HS-5 (cell line): ENCODE results near the gene NECAP2.
"Not testable (repeated sequence)": the region's sequence is repeated elsewhere in the genome, so short reads cannot be mapped to it uniquely, and the experiment has no call there.

Experiments used
- DNase-seq: peaks from one replicate; pipeline ENCODE4 v3.0.0-alpha.2; 2012; ENCODE audit warnings: low read depth

Gene NECAP2

GRCh38 chr1:16430606-16431005 lies 9.9 kb upstream of the NECAP2 start:
- no peak for DNase-seq

- DNase-seq: no peak
Observed at GRCh38 chr1:16433030-16433429, 7.5 kb upstream of the NECAP2 start.

- DNase-seq: no peak
Observed at GRCh38 chr1:16434007-16434406, 6.5 kb upstream of the NECAP2 start.

GRCh38 chr1:16434501-16434900 lies 6.0 kb upstream of the NECAP2 start:
- DNase-seq: no peak

DNA sequence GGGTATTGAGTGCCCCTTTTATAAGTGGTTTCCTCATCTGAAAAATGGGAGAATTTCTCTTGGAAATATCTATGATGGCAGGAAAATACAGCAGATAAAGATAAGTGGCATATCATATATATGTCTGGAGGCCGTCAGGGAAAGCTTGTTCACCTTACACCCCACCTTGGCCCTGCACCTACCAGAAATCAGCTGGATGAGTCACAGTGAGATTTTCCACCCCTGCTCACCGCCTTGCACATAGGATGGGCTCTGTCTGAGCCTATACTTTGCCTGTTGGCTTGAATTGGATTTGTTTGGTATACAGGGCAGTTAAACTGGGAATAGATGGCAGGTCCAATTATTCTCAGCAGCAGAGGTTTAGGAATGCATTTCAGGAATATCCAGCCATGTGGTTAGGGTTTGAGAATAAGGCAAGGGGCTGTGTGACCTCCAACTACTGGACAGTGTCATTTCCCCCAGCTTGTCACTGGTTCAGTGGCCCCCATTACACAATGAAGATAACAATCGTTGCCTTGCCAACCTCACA lies 3.5 kb upstream of the NECAP2 start, which contains the start of gene SPATA21:
Gene SPATA21 (minus strand): TSS at position 479 of the 529 bp plus-strand sequence. CDS start 6,053 bp downstream, outside the sequence.
- DNase-seq: no peak

DNA sequence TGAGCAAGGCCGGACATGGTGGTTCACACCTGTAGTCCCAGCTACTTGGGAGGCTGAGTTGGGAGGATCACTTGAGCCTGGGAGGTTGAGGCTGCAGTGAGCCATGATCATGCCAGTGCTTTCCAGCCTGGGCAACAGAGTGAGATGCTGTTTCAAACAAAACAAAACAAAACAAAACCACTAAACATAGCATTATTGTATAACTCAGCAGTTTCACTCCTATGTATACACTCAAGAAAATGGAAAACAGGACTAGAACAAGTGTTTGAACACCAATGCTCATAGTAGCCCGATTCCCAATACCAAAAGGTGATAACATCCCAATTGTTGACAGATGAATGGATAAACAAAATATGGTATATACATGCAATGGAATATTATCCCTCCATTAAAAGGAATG lies 2.0 kb upstream of the NECAP2 start:
- no peak for DNase-seq

DNA sequence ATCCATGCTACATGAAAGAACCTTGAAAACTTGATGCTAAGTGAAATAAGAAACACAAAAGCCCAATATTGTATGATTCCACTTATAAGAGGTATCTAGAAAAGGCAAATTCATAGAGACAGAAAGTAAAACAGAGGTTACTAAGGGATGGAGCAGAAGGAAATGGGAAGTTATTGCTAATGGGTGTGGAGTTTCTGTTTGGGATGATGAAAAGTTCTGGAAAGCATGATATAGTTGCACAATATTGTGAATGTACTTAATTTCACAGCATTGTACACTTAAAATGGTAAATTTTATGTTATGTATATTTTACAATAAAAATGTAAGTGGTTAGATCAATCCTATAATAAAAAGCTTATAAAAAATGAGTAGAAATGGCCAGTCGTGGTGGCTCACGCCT lies 1.6 kb upstream of the NECAP2 start:
- no peak for DNase-seq

DNA sequence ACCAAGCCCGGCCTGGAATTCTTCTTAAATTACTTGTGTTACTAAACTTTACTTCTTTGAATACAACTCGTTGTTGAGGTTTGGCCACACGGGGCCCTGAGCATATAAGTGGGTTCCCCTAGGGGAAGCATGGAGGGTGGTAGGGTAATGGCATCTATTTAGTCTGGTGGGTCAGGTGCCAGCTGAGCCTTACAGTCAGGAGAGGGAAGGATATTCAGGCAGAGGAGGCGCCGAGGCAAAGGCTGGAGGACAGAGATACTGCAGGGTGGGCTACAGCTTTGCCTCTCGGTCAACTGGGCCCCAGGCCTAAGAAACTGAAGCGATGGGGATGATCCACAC lies 424 bp upstream of the NECAP2 start:
- DNase-seq: no peak

- no peak for DNase-seq
Observed at GRCh38 chr1:16441282-16441665, 750 bp downstream of the NECAP2 start.

GRCh38 chr1:16442265-16442664 lies 1.7 kb downstream of the NECAP2 start:
- DNase-seq: no peak

- no peak for DNase-seq
Observed at GRCh38 chr1:16442941-16443340, 2.4 kb downstream of the NECAP2 start.

GRCh38 chr1:16443975-16444770 lies 3.6 kb downstream of the NECAP2 start:
- no peak for DNase-seq

- no peak for DNase-seq
Observed at GRCh38 chr1:16445052-16445451, 4.5 kb downstream of the NECAP2 start.

DNA sequence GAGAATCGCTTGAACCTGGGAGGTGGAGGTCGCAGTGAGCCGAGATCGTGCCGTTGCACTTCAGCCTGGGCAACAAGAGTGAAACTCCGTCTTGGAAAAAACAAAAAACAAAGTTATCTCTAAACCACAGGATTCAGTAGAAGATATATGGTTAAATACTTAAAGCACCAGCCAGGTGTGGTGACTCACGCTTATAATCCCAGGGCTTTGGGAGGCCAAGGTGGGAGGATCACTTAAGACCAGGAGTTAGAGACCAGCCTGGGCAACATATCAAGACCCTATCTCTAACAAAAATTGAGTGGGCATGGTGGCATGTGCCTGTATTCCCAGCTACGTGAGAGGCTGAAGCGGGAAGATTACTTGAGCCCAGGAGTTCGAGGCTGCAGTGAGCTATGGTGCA lies 5.6 kb downstream of the NECAP2 start:
- no peak for DNase-seq

DNA sequence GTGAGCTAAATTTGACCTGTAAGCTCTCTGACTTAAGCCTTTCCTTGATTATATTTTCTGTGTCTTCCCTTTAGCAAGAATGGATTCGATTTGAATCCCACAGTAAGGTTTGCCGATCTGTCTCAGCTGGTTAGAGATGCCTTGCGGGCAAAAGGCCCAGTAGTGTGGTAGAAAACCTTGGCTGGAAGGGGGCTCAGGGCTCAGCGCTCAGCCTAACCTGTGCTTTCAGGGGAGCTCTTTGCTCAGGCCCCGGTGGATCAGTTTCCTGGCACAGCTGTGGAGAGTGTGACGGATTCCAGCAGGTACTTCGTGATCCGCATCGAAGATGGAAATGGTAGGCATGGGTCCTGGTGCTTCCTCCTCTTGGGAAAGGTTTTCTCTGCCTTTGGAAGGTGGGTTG lies 7.1 kb downstream of the NECAP2 start:
- DNase-seq: no peak

DNA sequence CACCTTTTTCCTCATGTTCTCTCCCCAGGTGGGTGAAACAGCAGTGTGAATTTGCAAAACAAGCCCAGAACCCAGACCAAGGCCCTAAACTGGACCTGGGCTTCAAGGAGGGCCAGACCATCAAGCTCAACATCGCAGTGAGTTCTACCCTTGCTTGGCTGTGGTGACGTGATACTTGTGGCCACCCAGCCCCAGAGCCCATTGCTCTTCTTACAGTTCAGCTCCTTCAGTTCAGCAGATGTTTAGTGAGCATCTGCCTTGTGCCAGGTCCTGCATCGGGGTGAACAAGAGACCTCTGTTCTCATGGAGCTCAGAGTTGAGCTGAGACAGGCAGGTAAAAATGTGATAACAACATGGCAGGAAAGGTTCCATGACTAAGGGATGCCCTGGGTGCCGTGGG lies 8.5 kb downstream of the NECAP2 start:
- DNase-seq: no peak

GRCh38 chr1:16449666-16450065 lies 9.1 kb downstream of the NECAP2 start:
- DNase-seq: no peak

DNA sequence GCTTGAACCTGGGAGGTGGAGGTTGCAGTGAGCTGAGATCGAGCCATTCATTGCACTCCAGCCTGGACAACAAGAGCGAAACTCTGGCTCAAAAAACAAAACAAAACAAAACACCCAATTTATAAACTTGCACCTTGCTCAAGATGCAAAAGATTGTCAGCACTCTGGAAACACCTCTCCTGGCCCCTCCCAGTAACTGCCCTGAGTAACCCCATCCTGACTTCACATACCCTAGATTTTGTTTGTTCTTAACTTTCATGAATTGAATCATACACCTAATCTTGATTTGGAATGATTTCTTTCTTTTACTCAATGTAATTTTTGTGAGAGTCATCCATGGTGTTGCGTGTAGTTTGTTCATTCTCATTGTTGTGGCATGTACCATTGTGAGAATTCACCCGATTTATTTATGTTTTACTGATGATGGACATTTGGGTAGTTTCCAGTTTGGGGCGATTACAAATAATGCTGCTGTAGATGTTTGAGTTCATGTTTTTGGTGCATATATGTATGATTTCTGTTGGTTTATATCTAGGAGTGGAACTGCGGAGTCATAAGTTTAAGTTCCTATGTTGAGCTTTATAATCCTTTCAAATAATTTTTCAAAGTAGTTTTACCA lies 10.4 kb downstream of the NECAP2 start:
- DNase-seq: no peak

GRCh38 chr1:16451841-16452528 lies 11.5 kb downstream of the NECAP2 start:
- DNase-seq: no peak

GRCh38 chr1:16454909-16455308 lies 14.4 kb downstream of the NECAP2 start:
- not testable (repeated sequence) for DNase-seq

DNA sequence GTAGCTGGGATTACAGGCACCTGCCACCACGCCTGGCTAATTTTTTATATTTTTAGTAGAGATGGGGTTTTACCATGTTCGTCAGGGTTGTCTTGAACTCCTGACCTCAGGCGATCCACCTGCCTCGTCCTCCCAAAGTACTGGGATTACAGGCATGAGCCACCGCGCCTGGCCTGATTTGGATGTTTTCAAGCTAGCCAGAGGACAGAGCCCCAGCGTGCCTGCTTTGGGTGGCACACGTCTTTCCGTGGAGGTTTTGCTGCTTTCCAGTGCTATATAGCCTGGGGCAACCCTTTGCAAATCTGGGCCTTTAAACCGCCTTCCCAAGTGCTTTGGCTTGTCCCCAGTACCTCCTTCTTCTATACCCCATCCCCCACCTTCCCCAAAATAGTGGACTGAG lies 15.6 kb downstream of the NECAP2 start:
- not testable (repeated sequence) for DNase-seq

GRCh38 chr1:16458831-16459230 lies 18.3 kb downstream of the NECAP2 start:
- DNase-seq: no peak

GRCh38 chr1:16459352-16459925 lies 18.9 kb downstream of the NECAP2 start:
- DNase-seq: no peak
